ENCODE data around the gene ENTPD7.

The ENTPD7 gene

GRCh38 chr10:99695761-99696160 lies 36.5 kb downstream of the ENTPD7 start:
- DNase-seq (ENCODE audit: low read depth), result peak; percentile 59
- no peak overlapping the region for H3K4me3 ChIP-seq (ENCODE audit: low read length)
- no peak overlapping the region for H3K9ac ChIP-seq (ENCODE audit: low read length)
- no peaks in the 10 kb centered on the region for H3K27me3 ChIP-seq (replicated peaks; ENCODE audit: control insufficient read depth, insufficient read depth, low read length)
- H3K36me3 ChIP-seq (ENCODE audit: control insufficient read depth, insufficient read depth, low read length, severe bottlenecking), result peaks cover 72% of the 10 kb centered on the region
- H3K9me3 ChIP-seq (ENCODE audit: control insufficient read depth, low read length), result no peaks in the 10 kb centered on the region
- H3K4me1 ChIP-seq (ENCODE audit: control insufficient read depth, insufficient read depth, low read length), result peaks cover 19% of the 10 kb centered on the region

GRCh38 chr10:99698504-99699080 lies 39.3 kb downstream of the ENTPD7 start:
- Histone ChIP-seq H3K4me1 (ENCODE audit: control insufficient read depth, insufficient read depth, low read length) (peaks cover 19% of the 10 kb centered on the region), H3K27me3 (replicated peaks; ENCODE audit: control insufficient read depth, insufficient read depth, low read length) (no peaks in the 10 kb centered on the region), H3K9me3 (ENCODE audit: control insufficient read depth, low read length) (no peaks in the 10 kb centered on the region), H3K36me3 (ENCODE audit: control insufficient read depth, insufficient read depth, low read length, severe bottlenecking) (peaks cover 69% of the 10 kb centered on the region), H3K9ac (ENCODE audit: low read length) (no peak overlapping the region), H3K4me3 (ENCODE audit: low read length) (no peak overlapping the region)
- DNase-seq (ENCODE audit: low read depth), result no peak

- H3K36me3 ChIP-seq (ENCODE audit: control insufficient read depth, insufficient read depth, low read length, severe bottlenecking), result peaks cover 88% of the 10 kb centered on the region
- H3K9ac ChIP-seq (ENCODE audit: low read length), result no peak overlapping the region
- no peaks in the 10 kb centered on the region for H3K27me3 ChIP-seq (replicated peaks; ENCODE audit: control insufficient read depth, insufficient read depth, low read length)
- H3K4me1 ChIP-seq (ENCODE audit: control insufficient read depth, insufficient read depth, low read length), result peaks cover 6% of the 10 kb centered on the region
- no peak overlapping the region for H3K4me3 ChIP-seq (ENCODE audit: low read length)
- no peaks in the 10 kb centered on the region for H3K9me3 ChIP-seq (ENCODE audit: control insufficient read depth, low read length)
- no peak for DNase-seq (ENCODE audit: low read depth)
Observed at GRCh38 chr10:99700649-99701048, 41.3 kb downstream of the ENTPD7 start.

GRCh38 chr10:99708428-99709012 lies 49.2 kb downstream of the ENTPD7 start:
- H3K36me3 ChIP-seq (ENCODE audit: control insufficient read depth, insufficient read depth, low read length, severe bottlenecking), result peaks cover 62% of the 10 kb centered on the region
- H3K4me1 ChIP-seq (ENCODE audit: control insufficient read depth, insufficient read depth, low read length), result peaks cover 27% of the 10 kb centered on the region
- DNase-seq (ENCODE audit: low read depth), result peak; percentile 54

GRCh38 chr10:99709480-99710229 lies 50.3 kb downstream of the ENTPD7 start:
- no peak overlapping the region for H3K4me3 ChIP-seq (ENCODE audit: low read length)
- no peaks in the 10 kb centered on the region for H3K9me3 ChIP-seq (ENCODE audit: control insufficient read depth, low read length)

More at GRCh38 chr10:99708428-99709012, 49.2 kb downstream of the ENTPD7 start:
- H3K27me3 ChIP-seq (replicated peaks; ENCODE audit: control insufficient read depth, insufficient read depth, low read length), result no peaks in the 10 kb centered on the region
- no peaks in the 10 kb centered on the region for H3K9me3 ChIP-seq (ENCODE audit: control insufficient read depth, low read length)
- peak overlapping the region; percentile 57 for H3K9ac ChIP-seq (ENCODE audit: low read length)
- no peak overlapping the region for H3K4me3 ChIP-seq (ENCODE audit: low read length)

GRCh38 chr10:99711129-99711719 lies 51.9 kb downstream of the ENTPD7 start:
- Histone ChIP-seq H3K4me1 (ENCODE audit: control insufficient read depth, insufficient read depth, low read length) (peaks cover 27% of the 10 kb centered on the region), H3K9ac (ENCODE audit: low read length) (no peak overlapping the region), H3K36me3 (ENCODE audit: control insufficient read depth, insufficient read depth, low read length, severe bottlenecking) (peaks cover 58% of the 10 kb centered on the region), H3K27me3 (replicated peaks; ENCODE audit: control insufficient read depth, insufficient read depth, low read length) (no peaks in the 10 kb centered on the region), H3K4me3 (ENCODE audit: low read length) (no peak overlapping the region), H3K9me3 (ENCODE audit: control insufficient read depth, low read length) (no peaks in the 10 kb centered on the region)
- peak; percentile 89 for DNase-seq (ENCODE audit: low read depth)

More at GRCh38 chr10:99709480-99710229, 50.3 kb downstream of the ENTPD7 start:
- DNase-seq (ENCODE audit: low read depth), result peak; percentile 52
- peak overlapping the region; percentile 57 for H3K9ac ChIP-seq (ENCODE audit: low read length)
- H3K4me1 ChIP-seq (ENCODE audit: control insufficient read depth, insufficient read depth, low read length), result peaks cover 27% of the 10 kb centered on the region
- H3K36me3 ChIP-seq (ENCODE audit: control insufficient read depth, insufficient read depth, low read length, severe bottlenecking), result peaks cover 62% of the 10 kb centered on the region
- no peaks in the 10 kb centered on the region for H3K27me3 ChIP-seq (replicated peaks; ENCODE audit: control insufficient read depth, insufficient read depth, low read length)

GRCh38 chr10:99714446-99714845 lies 55.1 kb downstream of the ENTPD7 start:
- Histone ChIP-seq H3K9ac (ENCODE audit: low read length) (no peak overlapping the region), H3K4me3 (ENCODE audit: low read length) (no peak overlapping the region), H3K9me3 (ENCODE audit: control insufficient read depth, low read length) (no peaks in the 10 kb centered on the region), H3K36me3 (ENCODE audit: control insufficient read depth, insufficient read depth, low read length, severe bottlenecking) (peaks cover 72% of the 10 kb centered on the region), H3K27me3 (replicated peaks; ENCODE audit: control insufficient read depth, insufficient read depth, low read length) (no peaks in the 10 kb centered on the region), H3K4me1 (ENCODE audit: control insufficient read depth, insufficient read depth, low read length) (peaks cover 10% of the 10 kb centered on the region)
- DNase-seq (ENCODE audit: low read depth), result no peak

GRCh38 chr10:99720387-99720786 lies 61.1 kb downstream of the ENTPD7 start:
- no peak overlapping the region for H3K4me3 ChIP-seq (ENCODE audit: low read length)
- H3K9ac ChIP-seq (ENCODE audit: low read length), result no peak overlapping the region
- no peaks in the 10 kb centered on the region for H3K27me3 ChIP-seq (replicated peaks; ENCODE audit: control insufficient read depth, insufficient read depth, low read length)
- no peaks in the 10 kb centered on the region for H3K9me3 ChIP-seq (ENCODE audit: control insufficient read depth, low read length)
- H3K4me1 ChIP-seq (ENCODE audit: control insufficient read depth, insufficient read depth, low read length), result no peaks in the 10 kb centered on the region
- H3K36me3 ChIP-seq (ENCODE audit: control insufficient read depth, insufficient read depth, low read length, severe bottlenecking), result peaks cover 94% of the 10 kb centered on the region
- DNase-seq (ENCODE audit: low read depth), result no peak

- H3K27me3 ChIP-seq (replicated peaks; ENCODE audit: control insufficient read depth, insufficient read depth, low read length), result no peaks in the 10 kb centered on the region
- no peak overlapping the region for H3K9ac ChIP-seq (ENCODE audit: low read length)
- no peaks in the 10 kb centered on the region for H3K9me3 ChIP-seq (ENCODE audit: control insufficient read depth, low read length)
- DNase-seq (ENCODE audit: low read depth), result no peak
- H3K4me1 ChIP-seq (ENCODE audit: control insufficient read depth, insufficient read depth, low read length), result peaks cover 29% of the 10 kb centered on the region
- no peak overlapping the region for H3K4me3 ChIP-seq (ENCODE audit: low read length)
- peaks cover 34% of the 10 kb centered on the region for H3K36me3 ChIP-seq (ENCODE audit: control insufficient read depth, insufficient read depth, low read length, severe bottlenecking)
Observed at GRCh38 chr10:99730026-99730425, 70.7 kb downstream of the ENTPD7 start.

GRCh38 chr10:99731306-99732032 lies 72.2 kb downstream of the ENTPD7 start:
- Histone ChIP-seq H3K9me3 (ENCODE audit: control insufficient read depth, low read length) (no peaks in the 10 kb centered on the region), H3K4me3 (ENCODE audit: low read length) (peak overlapping the region; percentile 92), H3K9ac (ENCODE audit: low read length) (peak overlapping the region; percentile 100), H3K4me1 (ENCODE audit: control insufficient read depth, insufficient read depth, low read length) (peaks cover 43% of the 10 kb centered on the region), H3K36me3 (ENCODE audit: control insufficient read depth, insufficient read depth, low read length, severe bottlenecking) (peaks cover 25% of the 10 kb centered on the region), H3K27me3 (replicated peaks; ENCODE audit: control insufficient read depth, insufficient read depth, low read length) (no peaks in the 10 kb centered on the region)
- DNase-seq (ENCODE audit: low read depth), result peak; percentile 25

Measured in adipocyte (in vitro differentiated cells).